SU-DHL-6 (cell line): ENCODE data around the gene MYBPHL.

Experiments used
- EZH2phosphoT487 ChIP-seq: fragments of 200-600 bp; sonication (generic), shearing (Covaris generic); conservative IDR thresholded peaks from 2 replicates; pipeline ENCODE4 v1.6.1; 2018; ENCODE audit warnings: mild to moderate bottlenecking, antibody characterized with exemption, low read length, moderate library complexity, mixed read lengths
- TF ChIP-seq, protein P1 (sequence below): fragments of 200-600 bp; sonication (generic); IDR thresholded peaks from one replicate; pipeline ENCODE4 v1.5.1; 2017; ENCODE audit warnings: antibody characterized with exemption, mild to moderate bottlenecking, low read length, moderate library complexity; ENCODE audit not compliant: insufficient read depth, poor library complexity, severe bottlenecking

DNA sequence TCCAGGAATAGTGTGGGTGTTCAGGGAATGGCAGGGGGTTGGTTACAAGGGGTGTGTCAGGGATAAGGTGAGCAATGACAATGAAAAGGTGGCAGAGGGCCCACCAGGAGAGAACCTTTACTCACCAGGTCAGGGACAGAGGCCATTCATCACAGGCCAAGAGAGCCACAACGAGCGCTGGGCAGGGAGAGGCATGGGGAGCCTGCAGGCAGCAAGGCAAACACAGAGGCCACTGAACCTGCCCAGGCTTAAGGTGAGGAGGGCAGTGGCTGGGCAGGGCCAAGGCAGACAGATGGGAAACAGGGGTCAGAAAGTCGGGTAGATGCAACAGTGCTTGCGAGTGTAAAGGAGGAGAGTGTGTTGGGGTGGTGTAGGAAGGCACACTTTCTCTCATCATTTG lies 28.3 kb upstream of the MYBPHL start:
- TF ChIP-seq, protein P1, sequence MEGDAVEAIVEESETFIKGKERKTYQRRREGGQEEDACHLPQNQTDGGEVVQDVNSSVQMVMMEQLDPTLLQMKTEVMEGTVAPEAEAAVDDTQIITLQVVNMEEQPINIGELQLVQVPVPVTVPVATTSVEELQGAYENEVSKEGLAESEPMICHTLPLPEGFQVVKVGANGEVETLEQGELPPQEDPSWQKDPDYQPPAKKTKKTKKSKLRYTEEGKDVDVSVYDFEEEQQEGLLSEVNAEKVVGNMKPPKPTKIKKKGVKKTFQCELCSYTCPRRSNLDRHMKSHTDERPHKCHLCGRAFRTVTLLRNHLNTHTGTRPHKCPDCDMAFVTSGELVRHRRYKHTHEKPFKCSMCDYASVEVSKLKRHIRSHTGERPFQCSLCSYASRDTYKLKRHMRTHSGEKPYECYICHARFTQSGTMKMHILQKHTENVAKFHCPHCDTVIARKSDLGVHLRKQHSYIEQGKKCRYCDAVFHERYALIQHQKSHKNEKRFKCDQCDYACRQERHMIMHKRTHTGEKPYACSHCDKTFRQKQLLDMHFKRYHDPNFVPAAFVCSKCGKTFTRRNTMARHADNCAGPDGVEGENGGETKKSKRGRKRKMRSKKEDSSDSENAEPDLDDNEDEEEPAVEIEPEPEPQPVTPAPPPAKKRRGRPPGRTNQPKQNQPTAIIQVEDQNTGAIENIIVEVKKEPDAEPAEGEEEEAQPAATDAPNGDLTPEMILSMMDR, result no peak
- no peak for TF ChIP-seq EZH2phosphoT487
